HepG2 (cell line): ENCODE measurements around the gene PREX1. TPM values are rescaled to one million over a fixed set of nuclear protein-coding genes. Genes with fewer than 3 reads are reported as not detected.

ENCODE experiments used
- CCAR2 ChIP-seq: fragments of 200-400 bp; formaldehyde crosslinking; optimal IDR thresholded peaks from 2 replicates; pipeline ENCODE3; 2018; ENCODE audit warnings: low read depth, mild to moderate bottlenecking, low read length, moderate library complexity
- ERF ChIP-seq: IDR thresholded peaks from 2 replicates; pipeline ENCODE4 v1.6.1; 2018; ENCODE audit warnings: missing biosample characterization, missing genetic modification reagents
- IRX3 ChIP-seq: sonication (generic); formaldehyde crosslinking; IDR thresholded peaks from 2 replicates; pipeline ENCODE4 v1.8.1; 2023; ENCODE audit warnings: mild to moderate bottlenecking, low read depth, missing genetic modification reagents, borderline replicate concordance
- MAZ ChIP-seq, 2 experiments: sonication (generic) in 1 of 2; formaldehyde crosslinking in 1 of 2; IDR thresholded peaks; 2 replicates each; pipeline versions ENCODE4 v1.5.0 to v1.6.1; 2012 to 2020; ENCODE audit warnings: low read depth in 2 of 2, mild to moderate bottlenecking in 2 of 2, borderline replicate concordance in 1 of 2, improper control_type of control experiment in 1 of 2, low read length in 1 of 2, missing genetic modification reagents in 1 of 2, moderate library complexity in 1 of 2
- ZSCAN21 ChIP-seq: sonication (generic); formaldehyde crosslinking; IDR thresholded peaks from 2 replicates; pipeline ENCODE4 v1.8.0; 2022; ENCODE audit warnings: mild to moderate bottlenecking, missing genetic modification reagents, moderate library complexity, borderline replicate concordance
- polyA plus RNA-seq, 8 experiments: library from polyadenylated mRNA; depleted of rRNA in 3 of 8; stranded (reverse) in 7 of 8; unstranded in 1 of 8; fragments of >200 nt; fragmentation: Illumina TruSeq in 4 of 8; extraction: Trizol in 4 of 8; gene quantifications; 2 replicates each; pipeline versions ENCODE4 v1.2.1 to v1.2.3, GENCODE V29; 2011 to 2016; ENCODE audit warnings: low read depth in 4 of 8, missing spikeins in 1 of 8, mixed read lengths in 1 of 8; ENCODE audit not compliant: insufficient read depth in 1 of 8
- total RNA-seq, 5 experiments: library from RNA; depleted of rRNA; stranded (reverse); fragments of >200 nt; fragmentation: Illumina TruSeq; extraction: Trizol; gene quantifications; 2 replicates each; pipeline ENCODE4 v1.2.3, GENCODE V29; 2016; ENCODE audit warnings: low read depth in 1 of 5
- TF ChIP-seq, protein P1 (sequence below): sonication (generic); formaldehyde crosslinking; IDR thresholded peaks from 2 replicates; pipeline ENCODE4 v1.5.1; 2020; ENCODE audit warnings: mild to moderate bottlenecking, missing genetic modification reagents, borderline replicate concordance
- TF ChIP-seq, protein P2 (sequence below): sonication (generic); formaldehyde crosslinking; conservative IDR thresholded peaks from 2 replicates; pipeline ENCODE4 v1.8.1; 2023; ENCODE audit warnings: missing genetic modification reagents
- TF ChIP-seq, protein P3 (sequence below): sonication (generic); formaldehyde crosslinking; IDR thresholded peaks from 2 replicates; pipeline ENCODE4 v1.4.0; 2020; ENCODE audit warnings: missing genetic modification reagents
- TF ChIP-seq, protein P4 (sequence below): sonication (generic); formaldehyde crosslinking; IDR thresholded peaks from 2 replicates; pipeline ENCODE4 v1.4.0; 2020; ENCODE audit warnings: missing genetic modification reagents

PREX1 gene
- total and polyA plus RNA-seq, 2 of the 13 experiments (the other 11 are each of a cell fraction or from before 2014, with no cell fraction given): 0.02 to 0.04 TPM

DNA sequence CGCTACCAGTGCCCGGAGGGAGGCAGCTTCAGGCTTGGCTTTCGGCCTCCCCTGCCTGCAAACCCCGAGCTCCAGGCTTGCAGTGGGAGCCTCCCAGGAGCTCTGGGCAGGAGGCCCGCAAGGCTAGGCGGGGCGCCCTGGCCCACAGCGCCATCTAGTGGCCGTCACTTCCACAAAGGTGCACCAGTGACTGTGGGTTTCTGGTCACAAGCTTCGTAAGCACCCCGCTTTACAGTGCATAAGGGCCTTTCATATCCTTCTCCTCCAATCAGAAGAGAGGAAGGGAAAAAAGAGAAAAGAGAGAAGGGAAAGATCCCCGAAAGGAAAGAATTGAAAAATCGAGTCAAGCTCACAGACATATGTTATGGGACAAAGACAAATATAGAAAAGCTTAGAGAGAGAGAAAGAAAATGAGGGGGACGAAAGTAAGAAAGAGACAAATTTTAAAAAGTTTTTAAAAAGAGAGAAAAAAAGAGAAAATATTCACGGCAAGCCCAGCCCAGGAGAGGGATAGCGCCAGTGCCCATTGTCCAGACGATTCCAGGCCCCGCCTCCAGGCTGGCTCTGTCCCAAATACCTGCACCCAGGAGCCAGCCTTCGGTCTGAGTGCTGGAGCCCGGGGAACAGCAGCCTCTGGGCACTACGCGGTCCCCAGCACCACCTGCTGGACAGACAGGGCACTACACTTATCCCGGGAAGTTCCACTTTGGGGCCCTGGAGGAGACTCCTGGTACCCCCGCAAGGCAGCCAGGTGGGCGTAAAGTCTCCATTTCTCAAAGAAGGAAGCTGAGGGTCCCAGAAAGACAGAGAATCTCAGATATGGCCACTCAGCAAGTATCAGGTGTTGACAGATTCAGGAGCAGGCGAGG lies 207.1 kb downstream of the PREX1 start (continued):
- TF ChIP-seq, protein P1, sequence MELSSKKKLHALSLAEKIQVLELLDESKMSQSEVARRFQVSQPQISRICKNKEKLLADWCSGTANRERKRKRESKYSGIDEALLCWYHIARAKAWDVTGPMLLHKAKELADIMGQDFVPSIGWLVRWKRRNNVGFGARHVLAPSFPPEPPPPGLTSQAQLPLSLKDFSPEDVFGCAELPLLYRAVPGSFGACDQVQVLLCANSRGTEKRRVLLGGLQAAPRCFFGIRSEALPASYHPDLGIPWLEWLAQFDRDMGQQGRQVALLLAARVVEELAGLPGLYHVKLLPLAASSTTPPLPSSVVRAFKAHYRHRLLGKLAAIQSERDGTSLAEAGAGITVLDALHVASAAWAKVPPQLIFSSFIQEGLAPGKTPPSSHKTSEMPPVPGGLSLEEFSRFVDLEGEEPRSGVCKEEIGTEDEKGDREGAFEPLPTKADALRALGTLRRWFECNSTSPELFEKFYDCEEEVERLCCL (CRISPR knock-in tag): peak; percentile 58; the same call in 1 of the 2 replicates
- TF ChIP-seq, protein P2, sequence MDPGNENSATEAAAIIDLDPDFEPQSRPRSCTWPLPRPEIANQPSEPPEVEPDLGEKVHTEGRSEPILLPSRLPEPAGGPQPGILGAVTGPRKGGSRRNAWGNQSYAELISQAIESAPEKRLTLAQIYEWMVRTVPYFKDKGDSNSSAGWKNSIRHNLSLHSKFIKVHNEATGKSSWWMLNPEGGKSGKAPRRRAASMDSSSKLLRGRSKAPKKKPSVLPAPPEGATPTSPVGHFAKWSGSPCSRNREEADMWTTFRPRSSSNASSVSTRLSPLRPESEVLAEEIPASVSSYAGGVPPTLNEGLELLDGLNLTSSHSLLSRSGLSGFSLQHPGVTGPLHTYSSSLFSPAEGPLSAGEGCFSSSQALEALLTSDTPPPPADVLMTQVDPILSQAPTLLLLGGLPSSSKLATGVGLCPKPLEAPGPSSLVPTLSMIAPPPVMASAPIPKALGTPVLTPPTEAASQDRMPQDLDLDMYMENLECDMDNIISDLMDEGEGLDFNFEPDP (CRISPR knock-in tag): no peak
- TF ChIP-seq, protein P3, sequence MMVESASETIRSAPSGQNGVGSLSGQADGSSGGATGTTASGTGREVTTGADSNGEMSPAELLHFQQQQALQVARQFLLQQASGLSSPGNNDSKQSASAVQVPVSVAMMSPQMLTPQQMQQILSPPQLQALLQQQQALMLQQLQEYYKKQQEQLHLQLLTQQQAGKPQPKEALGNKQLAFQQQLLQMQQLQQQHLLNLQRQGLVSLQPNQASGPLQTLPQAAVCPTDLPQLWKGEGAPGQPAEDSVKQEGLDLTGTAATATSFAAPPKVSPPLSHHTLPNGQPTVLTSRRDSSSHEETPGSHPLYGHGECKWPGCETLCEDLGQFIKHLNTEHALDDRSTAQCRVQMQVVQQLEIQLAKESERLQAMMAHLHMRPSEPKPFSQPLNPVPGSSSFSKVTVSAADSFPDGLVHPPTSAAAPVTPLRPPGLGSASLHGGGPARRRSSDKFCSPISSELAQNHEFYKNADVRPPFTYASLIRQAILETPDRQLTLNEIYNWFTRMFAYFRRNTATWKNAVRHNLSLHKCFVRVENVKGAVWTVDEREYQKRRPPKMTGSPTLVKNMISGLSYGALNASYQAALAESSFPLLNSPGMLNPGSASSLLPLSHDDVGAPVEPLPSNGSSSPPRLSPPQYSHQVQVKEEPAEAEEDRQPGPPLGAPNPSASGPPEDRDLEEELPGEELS (CRISPR knock-in tag): peak; percentile 30; the same call in 1 of the 2 replicates
- 0 out of 2 replicates have a peak, but pooled peaks have one; percentile 51 for TF ChIP-seq ERF (CRISPR knock-in tag)
- TF ChIP-seq MAZ (IDR thresholded peaks at IDR 0.05; ENCODE audit: borderline replicate concordance, low read depth, low read length): 0 out of 2 replicates have a peak, but pooled peaks have one; percentile 7
- TF ChIP-seq MAZ (CRISPR knock-in tag; IDR thresholded peaks at IDR 0.05; ENCODE audit: low read depth): 0 out of 2 replicates have a peak, but pooled peaks have one; percentile 38
- TF ChIP-seq, protein P4, sequence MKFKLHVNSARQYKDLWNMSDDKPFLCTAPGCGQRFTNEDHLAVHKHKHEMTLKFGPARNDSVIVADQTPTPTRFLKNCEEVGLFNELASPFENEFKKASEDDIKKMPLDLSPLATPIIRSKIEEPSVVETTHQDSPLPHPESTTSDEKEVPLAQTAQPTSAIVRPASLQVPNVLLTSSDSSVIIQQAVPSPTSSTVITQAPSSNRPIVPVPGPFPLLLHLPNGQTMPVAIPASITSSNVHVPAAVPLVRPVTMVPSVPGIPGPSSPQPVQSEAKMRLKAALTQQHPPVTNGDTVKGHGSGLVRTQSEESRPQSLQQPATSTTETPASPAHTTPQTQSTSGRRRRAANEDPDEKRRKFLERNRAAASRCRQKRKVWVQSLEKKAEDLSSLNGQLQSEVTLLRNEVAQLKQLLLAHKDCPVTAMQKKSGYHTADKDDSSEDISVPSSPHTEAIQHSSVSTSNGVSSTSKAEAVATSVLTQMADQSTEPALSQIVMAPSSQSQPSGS (CRISPR knock-in tag): no peak
- TF ChIP-seq CCAR2: peak; percentile 31
- no peak for TF ChIP-seq IRX3 (CRISPR knock-in tag)
- TF ChIP-seq ZSCAN21: peak; percentile 51; the same call in 1 of the 2 replicates
